Amniotic stem cell (primary cell): ENCODE measurements around the gene USP35.
A peak's percentile ranks its signal among the peaks of the same experiment; 100 is the strongest.

ENCODE experiments used
- DNase-seq: peaks from one replicate; lab custom pipeline; 2025; lab: John Stamatoyannopoulos, UW

Gene USP35

DNA sequence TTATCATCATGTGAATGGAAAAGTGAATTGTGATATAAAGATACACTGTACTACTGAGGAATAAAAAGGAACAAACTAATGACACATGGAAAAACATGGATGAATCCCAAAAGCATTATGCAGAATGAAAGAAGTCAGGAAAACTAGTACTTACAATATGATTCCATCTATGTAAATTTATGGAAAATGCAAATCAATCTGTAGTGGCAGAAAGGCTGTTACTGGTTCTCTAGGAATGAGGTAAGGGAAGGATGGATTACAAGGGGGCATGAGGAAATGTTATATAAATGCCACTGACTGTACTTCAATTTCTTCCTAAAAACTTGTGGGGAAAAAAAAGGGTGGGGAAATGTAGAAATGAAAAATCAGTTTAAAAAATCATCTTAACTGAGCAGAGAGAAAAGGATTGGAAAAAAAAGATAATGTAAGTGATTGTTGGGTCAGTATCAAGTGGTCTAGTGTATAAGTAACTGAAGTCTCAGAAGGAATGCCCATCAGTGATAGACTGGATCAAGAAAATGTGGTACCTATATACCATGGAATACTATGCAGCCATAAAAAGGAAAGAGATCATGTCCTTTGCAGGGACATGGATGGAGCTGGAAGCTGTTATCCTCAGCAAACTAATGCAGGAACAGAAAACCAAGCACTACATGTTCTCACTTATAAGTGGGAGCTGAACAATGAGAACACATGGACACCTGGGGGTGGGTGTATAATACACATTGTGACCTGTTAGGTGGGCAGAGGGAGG, 48.8 kb downstream of the USP35 start:
- no peak for DNase-seq

DNA sequence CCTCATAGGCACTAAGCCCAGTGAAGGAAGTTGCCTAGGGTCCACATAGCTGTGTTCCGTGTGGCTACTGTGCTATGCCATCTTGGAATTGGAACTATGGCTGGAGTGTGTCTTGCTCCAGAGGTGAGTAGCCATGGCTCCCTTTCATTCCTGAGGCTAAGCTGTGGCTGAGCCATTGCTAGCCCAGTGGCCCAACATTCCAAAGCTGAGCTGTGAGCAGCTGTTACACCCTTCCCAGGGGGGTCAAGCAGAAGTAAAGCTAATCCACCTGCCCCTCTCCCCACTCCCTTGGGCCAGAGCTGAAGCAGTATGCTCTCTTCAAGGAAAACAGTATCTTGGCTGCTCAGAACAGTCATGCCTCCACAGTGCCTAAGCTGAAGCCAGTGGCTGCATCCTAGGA, 51.1 kb downstream of the USP35 start:
- DNase-seq = no peak

DNA sequence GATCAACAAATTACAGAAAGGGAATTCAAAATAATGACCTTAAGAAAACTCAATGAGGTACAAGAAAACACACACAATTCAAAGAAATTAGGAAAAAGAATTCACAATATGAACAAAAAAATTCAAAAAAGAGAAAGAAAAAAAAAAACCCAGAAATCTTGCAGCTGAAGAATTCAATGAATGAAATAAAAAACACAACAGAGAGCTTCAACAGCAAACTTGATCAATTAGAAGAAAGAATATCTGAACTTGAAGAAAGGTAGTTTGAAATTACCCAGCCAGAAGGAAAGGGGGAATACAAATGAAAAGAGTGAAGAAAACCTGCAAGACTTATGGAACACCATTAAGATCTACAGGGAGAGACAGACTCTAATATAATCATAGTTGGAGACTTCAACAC, 52.8 kb downstream of the USP35 start:
- no peak for DNase-seq

DNA sequence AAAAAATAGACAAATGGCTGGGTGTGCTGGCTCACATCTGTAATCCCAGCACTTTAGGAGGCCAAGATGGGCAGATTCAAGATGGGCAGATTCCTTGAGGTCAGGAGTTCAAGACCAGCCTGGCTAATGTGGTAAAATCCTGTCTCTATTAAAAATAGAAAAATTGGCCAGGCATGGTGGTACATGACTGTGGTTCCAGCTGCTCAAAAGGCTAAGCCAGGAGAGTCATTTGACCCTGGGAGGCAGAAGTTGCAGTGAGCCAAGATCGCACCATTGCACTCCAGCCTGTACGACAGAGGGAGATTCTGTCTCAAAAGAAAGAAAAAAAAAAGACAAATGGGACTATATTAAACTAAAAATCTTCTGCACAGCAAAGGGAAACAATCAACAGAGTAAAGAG, 55.4 kb downstream of the USP35 start:
- DNase-seq = no peak

DNA sequence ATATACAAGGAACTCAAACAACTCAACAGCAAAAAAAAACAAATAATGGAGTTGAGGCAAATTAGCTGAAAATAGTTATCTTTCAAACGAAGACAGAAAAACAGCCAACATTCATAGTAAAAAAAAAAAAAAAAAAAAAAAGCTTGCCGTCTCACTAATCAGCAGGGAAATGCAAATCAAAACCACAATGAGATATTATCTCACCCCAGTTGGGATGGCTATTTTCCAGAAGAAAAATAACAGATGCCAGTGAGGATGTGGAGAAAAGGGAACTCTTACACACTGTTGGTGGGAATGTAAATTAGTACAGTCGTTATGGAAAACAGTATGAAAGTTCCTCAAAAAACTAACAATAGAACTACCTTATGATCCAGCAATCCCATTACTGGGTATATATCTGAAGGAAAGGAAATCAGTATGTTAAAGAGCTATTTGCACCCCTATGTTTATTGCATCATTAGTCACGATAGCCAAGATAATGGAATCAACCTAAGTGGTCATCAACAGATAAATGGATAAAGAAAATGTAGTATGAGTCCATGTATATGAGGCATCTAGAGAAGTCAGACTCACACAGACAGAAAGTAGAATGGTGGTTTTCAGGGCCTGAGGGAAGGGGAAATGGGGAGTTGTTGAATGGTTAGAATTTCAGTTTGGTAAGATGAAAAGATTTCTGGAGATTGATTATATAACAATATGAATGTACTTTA, 56.0 kb downstream of the USP35 start:
- no peak for DNase-seq

DNA sequence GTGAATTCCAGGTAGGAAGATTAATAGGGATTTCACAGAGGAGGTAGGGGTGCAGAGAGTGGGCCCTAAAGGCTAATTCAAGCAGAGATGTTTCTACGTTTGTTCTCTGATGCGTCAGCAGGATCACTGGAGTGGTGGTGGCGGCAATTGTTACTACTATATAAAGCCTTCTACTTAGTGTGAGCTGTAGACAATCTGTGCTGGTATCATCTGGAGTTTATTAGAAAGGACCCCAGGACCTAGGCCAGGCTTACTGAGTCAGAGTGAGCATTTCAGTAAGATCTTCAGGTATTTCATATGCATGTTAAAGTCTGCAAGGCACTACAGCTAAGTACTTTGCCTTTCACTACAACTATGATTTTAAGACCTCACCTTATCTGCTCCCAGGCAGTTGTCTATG, 59.5 kb downstream of the USP35 start:
- DNase-seq = no peak

DNA sequence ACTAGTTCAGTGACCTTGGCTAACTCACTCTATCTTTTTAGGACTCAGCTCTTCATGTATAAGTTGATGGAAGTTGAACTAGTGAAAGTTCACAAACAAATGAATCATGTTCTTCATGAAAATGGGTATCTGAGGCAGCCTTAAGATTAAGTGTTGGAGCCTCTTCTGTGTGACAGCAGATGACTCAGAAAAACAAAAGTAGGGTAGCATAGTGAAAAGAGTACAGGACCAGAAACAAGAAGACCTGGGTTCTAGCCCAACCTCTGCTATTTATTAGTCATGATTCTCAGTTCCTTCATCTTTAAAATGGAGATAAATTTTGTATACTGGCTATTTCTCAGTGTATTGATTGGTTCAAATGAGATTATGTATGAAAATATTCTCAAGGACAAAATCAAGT, 60.2 kb downstream of the USP35 start:
- DNase-seq = no peak

DNA sequence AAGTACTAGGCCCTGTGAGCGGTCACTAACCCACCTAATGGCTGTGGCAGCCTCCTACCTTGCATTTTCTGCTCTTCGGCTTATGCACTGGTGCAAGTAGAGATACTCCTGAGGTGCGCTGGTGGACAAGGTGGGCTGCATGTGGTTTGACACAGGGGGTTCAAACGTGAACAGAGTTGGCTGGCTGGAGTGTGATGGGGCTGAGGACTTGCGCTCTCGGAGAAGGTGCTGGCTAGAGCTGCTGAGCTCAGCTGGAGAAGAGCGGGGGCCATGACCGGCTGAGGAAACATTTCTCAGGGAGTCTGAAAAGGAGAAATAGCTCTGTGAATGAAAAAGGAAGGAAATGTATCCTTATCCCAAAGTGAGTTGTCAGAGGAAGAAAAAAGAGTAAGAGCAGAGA, 61.4 kb downstream of the USP35 start:
- no peak for DNase-seq

DNA sequence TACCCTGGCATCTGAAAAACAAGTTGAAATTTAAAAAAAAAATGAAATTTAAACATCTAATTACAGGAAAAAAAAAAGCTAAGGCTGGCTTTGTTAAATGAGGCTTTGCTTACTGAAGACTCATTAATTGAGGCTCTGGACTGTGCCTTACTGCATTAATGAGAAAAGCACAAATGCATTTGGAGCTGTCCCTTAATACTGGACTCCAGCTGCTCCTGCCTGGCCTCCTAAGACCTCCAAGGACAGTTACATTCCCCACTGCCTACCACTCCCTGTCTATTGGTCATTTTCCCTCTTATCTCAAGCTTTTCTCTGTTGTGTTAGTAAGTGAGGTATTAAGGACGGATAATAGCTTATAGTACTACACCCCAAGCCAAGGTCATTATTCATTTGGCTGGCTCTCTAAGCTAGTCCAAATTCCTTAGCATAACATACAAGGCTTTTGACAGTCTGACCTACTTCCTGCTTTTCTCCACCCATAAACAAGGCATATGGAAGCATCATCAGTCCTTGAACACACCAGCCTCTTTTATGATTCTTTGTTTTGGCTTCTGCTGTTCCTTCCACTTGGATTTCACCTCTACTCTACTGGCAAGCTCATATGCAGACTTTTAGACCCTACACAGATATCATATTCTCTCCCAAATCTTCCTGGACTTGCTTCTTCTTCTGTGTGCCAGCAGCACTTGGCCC, 62.5 kb downstream of the USP35 start:
- no peak for DNase-seq

DNA sequence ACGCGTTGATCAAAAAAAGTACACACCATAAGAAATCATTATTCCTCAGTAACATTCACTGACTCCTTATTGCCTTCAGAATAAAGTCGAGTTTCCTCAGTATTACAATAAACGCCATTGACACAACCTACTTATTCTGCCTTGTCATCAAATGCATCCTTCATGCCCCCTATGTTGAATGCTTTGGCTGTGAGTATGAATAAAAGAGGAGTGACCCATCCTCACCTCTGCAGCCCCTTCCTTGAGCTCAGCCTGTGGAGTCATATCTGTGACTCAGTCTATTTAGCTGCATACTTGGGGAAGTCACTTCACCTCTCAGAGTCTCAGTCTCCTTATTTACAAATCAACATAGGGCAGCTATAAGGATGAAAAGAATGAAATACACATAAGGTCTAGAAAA, 65.1 kb downstream of the USP35 start:
- no peak for DNase-seq

DNA sequence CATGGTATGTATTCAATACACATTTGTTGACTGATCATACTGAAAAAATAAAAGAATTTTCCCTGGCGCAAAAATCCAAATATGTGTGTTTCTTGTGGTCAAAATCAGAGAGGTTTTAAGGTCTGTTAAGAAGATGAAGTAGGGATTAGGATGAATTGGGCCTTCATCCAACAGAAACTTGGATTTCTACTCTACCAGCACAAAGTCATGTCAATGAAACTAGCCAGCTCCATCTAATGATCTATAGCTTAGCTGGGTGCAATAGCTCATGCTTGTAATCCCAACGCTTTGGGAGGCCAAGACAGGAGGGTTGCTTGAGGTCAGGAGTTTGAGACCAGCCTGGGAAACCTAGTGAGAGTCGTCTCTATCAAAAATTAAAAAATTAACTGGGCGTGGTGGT, 65.5 kb downstream of the USP35 start:
- no peak for DNase-seq

DNA sequence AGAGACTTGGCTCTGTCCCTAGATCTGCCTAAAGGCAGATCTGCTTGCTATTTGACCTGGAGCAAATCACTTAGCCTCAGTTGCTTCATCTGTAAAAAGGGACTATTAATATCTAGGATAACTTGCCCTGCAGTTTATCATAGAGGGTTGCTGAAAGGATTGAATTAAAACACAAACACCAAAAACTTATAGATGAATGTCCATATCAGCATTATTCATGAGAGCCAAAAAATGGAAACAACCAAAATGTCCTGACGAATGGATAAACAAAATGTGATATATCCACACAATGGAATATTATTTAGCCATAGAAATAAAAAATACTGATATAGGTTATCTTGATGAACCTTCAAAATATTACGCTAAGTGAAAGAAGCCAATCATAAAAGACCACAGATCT, 67.2 kb downstream of the USP35 start:
- DNase-seq = no peak

DNA sequence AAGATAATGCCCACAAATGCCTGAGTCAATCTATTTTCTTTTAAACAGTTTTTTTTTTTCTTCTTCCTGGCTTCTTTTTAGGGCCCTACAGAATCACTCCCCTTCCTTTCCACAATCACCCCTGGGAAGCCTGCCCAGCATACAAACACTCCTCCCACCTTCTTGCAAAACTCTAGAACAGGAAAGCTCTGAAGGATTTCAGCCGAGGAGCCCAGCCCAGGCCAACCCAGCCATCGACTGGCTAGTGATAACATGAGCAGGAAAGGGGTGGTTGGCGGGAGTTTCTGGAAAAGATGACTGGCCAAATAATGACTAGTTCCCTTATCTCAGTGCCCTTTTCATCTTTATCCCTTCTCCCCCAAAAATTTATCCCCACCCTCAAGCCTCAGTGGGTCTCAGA, 68.2 kb downstream of the USP35 start:
- DNase-seq = peak; percentile 55

DNA sequence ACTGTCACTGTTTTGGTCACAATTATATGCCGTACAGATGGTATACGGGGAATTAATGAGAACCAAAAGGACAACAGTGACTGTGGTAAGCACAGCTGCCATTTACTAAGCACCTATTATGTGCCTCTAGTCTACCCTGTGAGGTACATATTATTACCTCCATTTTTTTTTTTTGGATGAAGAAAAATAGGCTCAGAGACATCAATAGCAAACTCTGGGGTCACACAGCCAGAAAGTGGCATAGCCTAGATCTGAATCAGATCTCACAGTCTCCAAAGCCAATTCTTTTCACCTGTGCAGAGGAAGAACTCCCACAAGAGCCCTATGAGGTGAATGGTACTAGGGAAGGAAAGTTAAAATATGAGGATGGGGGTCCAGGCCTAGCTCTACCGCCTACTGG, 68.9 kb downstream of the USP35 start:
- DNase-seq = no peak

DNA sequence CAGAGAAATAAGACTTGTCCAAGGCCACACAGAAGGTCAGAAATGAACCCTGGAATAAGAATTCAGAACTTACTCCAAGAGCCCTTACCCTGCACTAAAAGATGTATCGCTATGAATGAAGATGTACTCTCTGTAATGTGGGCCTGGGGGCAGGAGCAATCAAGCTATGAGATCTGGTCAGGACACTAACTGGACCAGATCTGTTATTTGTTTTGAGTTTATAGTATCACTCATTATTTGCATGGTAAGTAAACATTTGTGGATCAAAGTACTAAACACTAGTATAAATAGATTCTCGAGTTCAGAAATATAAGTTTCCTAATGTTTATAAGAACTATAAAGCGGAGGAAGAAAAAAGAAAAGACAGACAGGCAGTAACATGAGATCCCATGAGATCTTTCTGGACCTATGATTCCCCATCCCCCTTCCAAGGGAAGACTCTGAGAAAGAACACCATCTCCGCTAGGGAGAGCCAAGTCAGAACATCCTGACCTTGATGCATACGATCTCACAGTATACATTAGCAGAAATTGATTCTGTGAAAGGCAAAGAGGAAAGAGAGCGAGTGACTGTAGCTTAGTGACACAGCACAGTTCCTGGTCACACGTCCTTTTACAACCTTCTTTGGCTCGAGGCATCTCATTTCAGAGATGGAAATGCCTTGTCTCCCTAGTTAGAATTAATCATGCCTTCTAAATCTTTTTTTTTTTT, 71.2 kb downstream of the USP35 start:
- DNase-seq = no peak

DNA sequence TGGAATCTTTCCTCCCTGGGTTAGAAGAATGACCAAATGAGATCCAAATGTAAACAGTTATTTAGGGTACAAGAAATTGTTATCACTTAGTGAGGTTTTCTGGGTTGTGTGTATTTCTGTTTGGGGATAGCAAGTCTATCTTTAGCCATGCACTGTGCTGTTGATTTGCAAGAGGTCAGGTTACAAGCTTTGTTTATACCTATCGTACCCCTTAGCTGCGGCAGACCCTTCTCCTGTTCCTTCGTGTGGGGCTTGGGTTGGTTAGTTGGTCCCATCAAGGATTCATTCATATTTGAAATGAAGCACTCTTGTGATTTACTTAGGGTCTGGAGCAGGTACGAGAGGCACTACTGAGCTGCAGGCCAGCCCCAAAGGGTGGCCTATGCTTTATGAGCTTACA, 72.6 kb downstream of the USP35 start:
- DNase-seq = no peak

DNA sequence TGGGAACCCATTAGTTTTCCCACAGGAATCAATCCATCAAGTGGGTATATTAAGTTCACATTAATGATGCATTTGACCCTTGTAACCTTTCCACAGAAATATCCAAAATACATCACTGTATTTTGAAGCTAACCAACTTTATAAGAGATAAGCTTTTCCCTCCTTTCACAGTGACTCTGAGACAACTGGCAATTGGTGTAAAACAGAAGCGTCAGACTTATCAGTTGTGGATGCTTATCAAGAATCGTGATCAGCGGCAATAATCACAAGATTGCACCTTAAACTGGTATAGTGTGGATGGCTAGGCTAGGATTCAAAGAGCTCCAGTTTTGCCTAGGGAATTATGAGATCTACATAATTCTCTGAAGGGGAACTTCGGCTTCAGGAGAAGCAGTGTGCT, 73.1 kb downstream of the USP35 start:
- DNase-seq = no peak

DNA sequence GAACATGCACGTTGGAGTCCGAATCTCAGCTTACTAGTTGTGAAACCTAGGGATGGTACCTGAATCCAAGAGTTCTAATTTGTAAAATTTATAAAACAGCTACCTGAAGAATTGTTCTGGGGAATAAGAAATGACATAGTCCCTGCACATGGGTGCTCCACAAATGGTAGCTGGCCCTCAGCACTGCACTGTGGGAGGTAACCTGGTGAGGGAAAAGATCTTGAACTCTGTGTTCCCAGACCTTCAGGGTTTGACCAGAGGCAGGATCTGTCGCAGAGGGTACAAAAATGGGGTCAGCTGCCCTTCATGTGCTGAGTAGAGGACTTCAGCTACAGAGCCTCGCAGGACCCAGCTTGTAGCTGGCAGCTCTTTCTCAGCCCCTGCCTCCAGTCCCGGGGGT, 73.5 kb downstream of the USP35 start:
- no peak for DNase-seq

DNA sequence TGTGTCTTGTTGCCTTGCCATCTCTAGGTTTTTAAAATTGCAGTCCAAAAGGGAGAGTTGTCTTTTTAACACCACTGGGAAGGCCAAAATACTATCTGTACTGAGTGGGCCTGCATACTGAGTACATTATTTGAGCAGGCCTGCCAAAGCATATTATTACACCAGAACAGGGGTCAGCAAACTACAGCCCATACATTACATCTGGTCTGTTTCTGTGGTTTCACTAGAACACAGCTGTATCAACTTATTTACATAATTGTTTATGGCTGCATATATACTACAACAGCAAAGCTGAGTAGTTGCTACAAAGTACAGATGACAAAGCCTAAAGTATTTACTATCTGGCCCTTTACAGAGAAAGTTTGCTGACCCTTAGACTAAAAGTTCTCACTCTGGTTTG, 74.0 kb downstream of the USP35 start:
- DNase-seq = no peak
